GM21528 (cell line): ENCODE data around the gene PBX1.

Experiments used
- ATAC-seq: cut with Tn5 transposase; IDR thresholded peaks from one replicate; pipeline ENCODE4 v1.9.1; 2021; ENCODE audit warnings: mild to moderate bottlenecking, moderate library complexity; ENCODE audit not compliant: unreplicated experiment, low FRiP score

PBX1 gene

GRCh38 chr1:164660412-164660772 lies 101.4 kb downstream of the PBX1 start:
- ATAC-seq = peak; percentile 69

GRCh38 chr1:164660775-164661174 lies 101.8 kb downstream of the PBX1 start:
- peak; percentile 13 for ATAC-seq

- no peak for ATAC-seq
Measured at GRCh38 chr1:164662462-164662861, 103.5 kb downstream of the PBX1 start.

- no peak for ATAC-seq
Measured at GRCh38 chr1:164662955-164663354, 104.0 kb downstream of the PBX1 start.

GRCh38 chr1:164664127-164664526 lies 105.1 kb downstream of the PBX1 start:
- no peak for ATAC-seq

- ATAC-seq = no peak
Measured at GRCh38 chr1:164667001-164667400, 108.0 kb downstream of the PBX1 start.

- no peak for ATAC-seq
Measured at GRCh38 chr1:164667600-164667999, 108.6 kb downstream of the PBX1 start.

GRCh38 chr1:164668491-164669400 lies 109.8 kb downstream of the PBX1 start:
- no peak for ATAC-seq

GRCh38 chr1:164670026-164670425 lies 111.0 kb downstream of the PBX1 start:
- ATAC-seq = no peak

- ATAC-seq = no peak
Measured at GRCh38 chr1:164670786-164671185, 111.8 kb downstream of the PBX1 start.

- ATAC-seq = no peak
Measured at GRCh38 chr1:164671323-164671965, 112.5 kb downstream of the PBX1 start.

- ATAC-seq = no peak
Measured at GRCh38 chr1:164671966-164672571, 113.1 kb downstream of the PBX1 start.

GRCh38 chr1:164672588-164672987 lies 113.6 kb downstream of the PBX1 start:
- ATAC-seq = no peak

GRCh38 chr1:164673584-164674214 lies 114.7 kb downstream of the PBX1 start:
- no peak for ATAC-seq

- ATAC-seq = no peak
Measured at GRCh38 chr1:164675342-164675904, 116.4 kb downstream of the PBX1 start.

GRCh38 chr1:164678136-164678700 lies 119.2 kb downstream of the PBX1 start:
- ATAC-seq = no peak

GRCh38 chr1:164682570-164682969 lies 123.6 kb downstream of the PBX1 start:
- ATAC-seq = no peak

- no peak for ATAC-seq
Measured at GRCh38 chr1:164683235-164683634, 124.3 kb downstream of the PBX1 start.

- no peak for ATAC-seq
Measured at GRCh38 chr1:164685266-164686035, 126.5 kb downstream of the PBX1 start.

- no peak for ATAC-seq
Measured at GRCh38 chr1:164687777-164688176, 128.8 kb downstream of the PBX1 start.
